NCI-H2227 treated with DMSO at 0.1 percent for 48 hours (cell line): Measurements from ENCODE around the gene SCUBE1.

ENCODE experiments used
- DNase-seq: peaks from one replicate; lab custom pipeline; 2025; lab: John Stamatoyannopoulos, UW

SCUBE1 gene

DNA sequence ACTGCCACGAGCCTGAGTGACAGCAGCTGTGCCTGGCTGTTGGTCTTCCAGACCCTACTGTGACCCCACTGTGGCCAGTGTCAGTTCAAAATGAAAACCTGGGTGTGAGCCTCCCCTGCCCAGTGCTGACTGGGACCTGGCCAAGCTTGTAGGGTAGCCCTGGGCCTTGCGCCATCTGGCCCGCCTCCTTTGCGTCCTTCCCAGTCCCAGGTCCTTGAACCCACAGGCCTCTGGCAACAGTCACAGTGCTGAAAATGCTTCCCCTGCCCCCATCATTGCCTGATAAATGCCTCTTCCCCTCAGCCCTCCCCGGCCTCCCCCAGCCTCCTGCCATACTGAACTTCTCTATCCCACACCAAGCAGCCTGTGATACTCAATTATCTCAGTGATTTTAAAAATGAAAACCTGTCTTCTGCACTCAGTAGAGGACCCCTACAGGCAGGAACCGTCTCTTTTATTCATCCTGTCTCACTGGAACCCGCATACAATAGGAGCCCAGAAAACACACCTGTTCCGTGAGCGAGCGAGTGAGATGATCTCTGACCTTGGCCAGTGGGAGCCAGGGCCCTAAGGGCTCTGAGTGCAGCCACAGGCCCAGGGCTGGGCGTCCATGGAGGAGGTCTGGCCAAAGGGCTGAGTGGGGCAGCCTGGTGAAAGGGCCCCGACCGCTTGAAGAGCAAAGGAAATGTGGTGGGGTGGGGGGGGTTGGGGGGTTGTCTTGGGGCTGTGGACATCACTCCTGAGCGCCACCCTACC is 106.6 kb downstream of the SCUBE1 start:
- DNase-seq = no peak

- no peak for DNase-seq
Measured at GRCh38 chr22:43235445-43236409, 107.4 kb downstream of the SCUBE1 start.

DNA sequence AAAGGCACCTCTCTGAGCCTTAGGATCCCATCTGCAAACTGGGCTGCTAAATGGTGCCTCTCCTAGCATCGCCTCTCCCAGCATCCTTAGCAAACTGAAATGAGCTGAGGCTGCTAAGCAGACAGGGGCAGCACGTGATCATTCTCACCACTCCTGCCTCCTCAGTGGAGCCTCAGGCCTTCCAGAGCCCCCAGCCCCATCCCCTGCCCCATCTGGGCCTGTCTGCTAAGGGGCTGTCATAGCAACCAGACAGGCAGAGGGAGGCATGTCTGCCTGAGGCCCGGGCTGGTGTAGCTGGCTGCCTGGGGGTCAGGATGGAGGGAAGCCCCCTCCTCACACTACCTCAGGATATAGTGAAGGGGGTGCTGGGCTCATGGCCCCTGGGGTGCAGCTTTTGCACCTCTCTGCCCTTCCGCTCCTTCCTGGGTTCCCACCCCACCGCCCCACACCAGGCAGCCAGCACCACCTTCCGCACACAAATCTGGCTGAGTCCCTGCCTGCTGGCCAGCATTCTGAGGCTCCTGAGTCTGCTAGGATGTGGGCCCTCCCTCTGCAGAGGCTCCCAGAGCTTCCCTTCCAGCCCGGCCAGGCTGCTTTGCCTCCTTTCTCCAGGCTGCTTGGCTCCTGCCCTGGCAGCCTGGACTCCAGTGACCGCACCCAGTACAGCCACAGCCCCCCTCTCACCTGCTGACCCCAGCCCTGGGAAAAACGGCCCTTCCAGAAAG is 108.7 kb downstream of the SCUBE1 start:
- DNase-seq = no peak

DNA sequence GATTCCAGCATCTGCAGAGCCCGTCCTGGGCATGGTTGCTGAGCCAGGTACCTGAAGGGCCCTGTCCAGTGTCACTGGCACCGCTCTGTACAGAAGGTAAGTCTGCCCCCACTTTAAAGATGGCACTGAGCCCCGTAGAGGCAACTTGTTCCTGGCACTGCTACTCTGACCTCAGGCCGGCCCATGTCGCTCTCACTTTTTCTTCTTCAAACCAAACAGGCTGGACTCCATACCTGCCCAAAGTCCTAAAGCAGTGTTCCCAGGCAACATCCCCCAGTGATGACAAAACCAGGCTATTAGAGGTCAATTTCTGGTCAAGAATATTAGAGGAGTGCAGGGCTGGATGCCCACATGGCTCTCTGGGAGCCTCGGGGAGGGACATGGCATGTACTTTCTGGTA is 109.6 kb downstream of the SCUBE1 start:
- no peak for DNase-seq

GRCh38 chr22:43232445-43232844 is 110.7 kb downstream of the SCUBE1 start:
- DNase-seq = no peak

GRCh38 chr22:43231724-43232034 is 111.5 kb downstream of the SCUBE1 start:
- no peak for DNase-seq

- DNase-seq = peak; percentile 11
Measured at GRCh38 chr22:43230971-43231723, 112.0 kb downstream of the SCUBE1 start.

GRCh38 chr22:43230571-43230970 is 112.6 kb downstream of the SCUBE1 start:
- DNase-seq = no peak

- no peak for DNase-seq
Measured at GRCh38 chr22:43228863-43229262, 114.3 kb downstream of the SCUBE1 start.

GRCh38 chr22:43228330-43228729 is 114.8 kb downstream of the SCUBE1 start:
- DNase-seq = no peak

DNA sequence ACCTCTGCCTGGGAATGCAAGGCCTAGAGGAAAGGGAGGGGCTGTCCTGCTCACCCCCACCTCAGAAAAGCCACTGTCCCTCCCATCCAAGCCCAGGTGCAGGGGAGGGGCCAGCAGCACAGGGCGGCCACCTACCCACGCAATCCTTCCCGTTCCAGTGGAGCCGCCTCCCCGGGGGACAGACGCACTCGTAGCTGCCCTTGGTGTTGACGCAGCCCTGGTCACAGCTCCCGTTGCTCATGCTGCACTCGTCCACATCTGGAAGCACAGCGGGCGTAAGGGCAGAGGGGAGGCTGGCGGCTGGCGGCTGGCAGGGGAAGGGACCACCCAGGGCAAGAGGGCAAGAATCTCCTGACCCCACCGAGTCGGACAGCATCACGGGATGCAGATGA is 115.9 kb downstream of the SCUBE1 start:
- no peak for DNase-seq

DNA sequence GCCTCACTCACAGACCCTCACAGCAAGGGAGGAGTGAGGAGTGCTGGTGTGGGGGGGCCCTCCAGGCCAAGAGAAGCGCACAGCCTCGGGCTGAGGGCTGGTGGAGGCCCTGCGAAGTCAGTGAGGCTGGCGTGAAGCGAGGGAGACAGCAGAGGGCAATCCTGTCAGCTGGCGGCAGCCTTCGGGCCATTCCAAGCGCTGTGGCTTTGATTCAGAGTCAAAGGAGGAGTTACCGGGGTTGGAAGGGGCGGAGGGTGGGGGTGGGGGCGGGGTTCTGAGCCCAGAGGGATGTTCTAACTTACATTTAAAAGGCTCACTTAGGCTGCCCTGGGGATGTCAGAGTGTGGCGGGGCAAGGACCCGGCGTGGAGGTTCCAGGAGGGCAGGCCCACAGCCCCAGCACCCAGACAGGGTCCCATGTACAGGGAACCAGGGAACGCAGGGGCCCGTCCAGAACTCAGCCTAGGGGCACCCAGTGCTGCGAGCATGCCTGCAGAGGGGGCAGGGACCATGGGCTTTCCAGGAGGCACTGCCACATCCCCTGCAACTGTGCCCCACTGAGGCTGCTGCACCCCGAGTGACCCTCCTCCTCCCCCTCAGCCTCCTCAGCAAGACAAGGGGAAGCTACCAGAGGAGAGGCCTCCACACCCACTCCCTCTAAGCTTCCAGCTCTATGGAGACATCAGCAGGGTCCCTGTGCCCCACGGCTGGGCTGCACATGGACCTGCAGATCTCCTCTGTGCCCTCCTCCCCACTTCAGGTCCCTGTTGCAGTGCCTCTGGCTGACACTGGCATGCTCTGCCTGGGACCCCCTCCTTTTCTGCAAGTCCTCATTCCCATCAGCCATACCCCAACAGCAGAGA is 116.6 kb downstream of the SCUBE1 start:
- no peak for DNase-seq

GRCh38 chr22:43225609-43226008 is 117.6 kb downstream of the SCUBE1 start:
- no peak for DNase-seq

DNA sequence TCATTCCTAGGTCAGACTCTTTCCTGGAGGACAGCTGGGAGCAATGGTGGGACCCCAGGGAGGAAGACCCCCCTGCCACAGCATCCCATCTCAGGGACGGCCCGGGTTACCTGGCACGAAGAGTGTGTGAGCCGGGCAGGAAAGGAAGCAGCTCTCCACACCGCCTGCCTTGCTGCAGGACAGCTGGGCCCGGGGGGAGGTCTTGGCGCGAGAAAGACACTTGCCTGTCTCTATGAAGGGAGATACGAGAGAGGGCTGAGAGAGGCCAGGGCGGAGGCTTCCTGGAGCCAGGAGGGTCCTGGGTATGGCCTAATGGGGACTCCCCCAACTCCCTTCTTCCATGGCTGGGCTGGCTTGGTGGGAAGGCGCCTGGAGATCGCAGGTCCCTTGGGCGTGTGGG is 120.2 kb downstream of the SCUBE1 start:
- DNase-seq = no peak

DNA sequence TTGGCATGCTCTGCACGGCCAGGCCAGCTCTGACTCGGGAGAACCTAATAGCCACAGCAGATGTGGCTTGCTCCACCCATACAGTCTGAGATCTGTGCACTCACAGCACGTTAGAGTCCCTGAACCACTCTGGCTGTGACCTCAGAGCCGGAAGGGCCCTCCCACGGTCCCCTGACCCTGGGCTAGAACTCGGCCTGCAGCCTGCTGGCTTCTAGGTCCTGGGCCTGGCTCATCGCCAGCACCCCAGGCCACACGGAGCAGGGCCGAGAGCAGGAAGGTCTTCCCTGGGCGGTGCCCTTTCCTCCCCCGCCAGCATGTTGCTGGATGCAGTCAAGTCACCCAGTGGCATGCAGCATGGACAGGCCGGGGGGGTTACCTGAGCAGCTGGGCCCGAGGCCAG is 120.9 kb downstream of the SCUBE1 start:
- no peak for DNase-seq

- no peak for DNase-seq
Measured at GRCh38 chr22:43220625-43221380, 122.4 kb downstream of the SCUBE1 start.

DNA sequence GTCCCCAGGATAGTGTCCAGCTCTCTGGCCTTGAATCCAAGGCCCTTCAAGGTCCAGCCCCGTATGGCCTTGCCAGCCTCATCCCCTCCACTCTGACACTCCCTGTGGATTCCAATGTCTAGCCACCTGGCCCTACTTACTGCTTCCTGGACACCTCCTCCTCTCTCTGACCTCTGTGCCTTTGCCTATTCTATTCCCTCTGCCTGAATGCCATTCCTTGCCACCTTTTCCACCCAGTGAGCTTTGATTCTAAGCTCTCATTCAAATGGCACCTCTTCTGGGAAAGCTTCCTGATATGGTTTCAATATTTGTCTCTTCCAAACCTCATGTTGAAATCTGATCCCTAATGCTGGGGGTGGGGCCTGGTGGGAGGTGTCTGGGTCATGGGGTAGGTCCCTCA is 124.4 kb downstream of the SCUBE1 start:
- DNase-seq = no peak

DNA sequence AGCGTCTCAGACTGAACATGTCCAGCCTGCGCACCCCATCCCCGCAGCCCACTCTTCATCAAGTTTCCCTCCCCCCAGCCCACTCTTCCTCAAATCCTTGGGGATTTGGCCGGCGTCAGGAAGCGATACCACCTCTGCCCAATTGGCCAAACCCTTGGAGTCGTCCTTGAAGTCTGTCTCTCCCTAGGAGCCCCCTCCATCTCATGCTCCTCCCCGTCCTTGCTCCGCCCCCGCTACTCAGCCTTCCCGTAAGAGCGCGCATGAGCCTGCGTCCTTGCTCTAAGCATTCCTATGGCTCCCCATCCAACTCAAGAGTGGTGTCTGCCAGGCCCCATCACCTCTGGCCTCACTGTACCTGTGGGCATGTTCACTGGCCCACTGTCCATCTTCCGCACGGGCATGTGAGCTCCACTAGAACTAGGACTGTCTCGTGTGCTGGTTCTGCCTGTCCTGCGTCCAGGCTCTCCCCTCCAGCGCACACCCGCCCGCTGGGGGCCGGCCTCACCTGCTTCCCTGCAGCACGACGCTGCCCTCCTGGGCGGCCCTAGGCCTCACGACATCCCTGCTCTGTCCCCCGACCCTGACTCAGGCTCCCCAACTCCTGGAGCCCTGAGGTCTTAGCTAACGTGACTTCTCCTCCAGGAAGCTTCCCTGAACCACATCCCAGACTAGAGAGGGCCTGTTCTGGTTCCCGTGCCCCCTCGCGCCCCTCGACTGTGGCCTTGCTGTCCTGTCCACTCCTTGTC is 125.7 kb downstream of the SCUBE1 start:
- no peak for DNase-seq

- no peak for DNase-seq
Measured at GRCh38 chr22:43216738-43217137, 126.4 kb downstream of the SCUBE1 start.
